Body of pancreas (tissue), 4 donors: ENCODE results near the gene KCND2. TPM values are rescaled to one million over a fixed set of nuclear protein-coding genes. Genes with fewer than 3 reads are reported as not detected.

Experiments used
- ATAC-seq: fragments of 150-250 bp; one replicate; pipeline ENCODE4 v1.9.1; 2016
- DNase-seq, 4 donors: peaks; one replicate each; pipeline ENCODE4 v3.0.0-alpha.2; 2019
- H3K27ac ChIP-seq, 4 donors: fragments of 200-600 bp; sonication (generic); 1 replicate in 3 of 4; 2 replicates in 1 of 4; pipeline versions ENCODE4 v1.5.1 to v1.6.1; 2016 to 2019; ENCODE audit warnings: mild to moderate bottlenecking in 1 of 4, mixed read lengths in 1 of 4, moderate library complexity in 1 of 4
- H3K27me3 ChIP-seq, 2 donors: fragments of 200-600 bp; sonication (generic); one replicate each; pipeline ENCODE4 v1.6.0; 2016; ENCODE audit warnings: mild to moderate bottlenecking in 1 of 2
- H3K36me3 ChIP-seq, 2 donors: fragments of 200-600 bp; sonication (generic); replicated peaks in 1 of 2; 2 replicates each; pipeline ENCODE4 v1.5.1; 2016; ENCODE audit warnings: low read depth in 2 of 2; ENCODE audit not compliant: insufficient read depth in 1 of 2
- H3K4me1 ChIP-seq: fragments of 200-600 bp; sonication (generic); one replicate; pipeline ENCODE4 v1.6.0; 2016
- H3K4me3 ChIP-seq, 2 donors: fragments of 200-600 bp; sonication (generic); 1 replicate in 1 of 2; 2 replicates in 1 of 2; pipeline ENCODE4 v1.5.1; 2016 to 2019
- H3K9me3 ChIP-seq, 3 donors: fragments of 200-600 bp; sonication (generic); 1 replicate in 2 of 3; 2 replicates in 1 of 3; pipeline ENCODE4 v1.5.1; 2016
- CTCF ChIP-seq, 7 experiments: fragments of 450-650 bp in 4 of 7; fragments of 200-600 bp in 3 of 7; sonication (generic) in 3 of 7; IDR thresholded peaks; one replicate each; pipeline ENCODE4 v1.5.1; 2016 to 2019; ENCODE audit warnings: antibody characterized with exemption in 7 of 7
- POLR2A ChIP-seq, 3 donors: fragments of 450-650 bp; IDR thresholded peaks; one replicate each; pipeline ENCODE4 v1.6.1; 2016; ENCODE audit warnings: antibody characterized with exemption in 3 of 3, mild to moderate bottlenecking in 2 of 3
- WGBS, 2 donors: methylation state at CpG; one replicate each; pipeline ENCODE4 v1.1.5; 2017; 5-methylcytosine and 5-hydroxymethylcytosine counted together
- intact Hi-C: fragments of 100-400 bp; cut with DNase I; formaldehyde crosslinking; loops from one replicate; pipeline ENCODE4 v1.15.1; 2023
- total RNA-seq, 2 donors: library from RNA; depleted of rRNA; stranded (reverse); fragments of >200 nt; gene quantifications; one replicate each; pipeline ENCODE4 v1.1.0, GENCODE V29; 2016

KCND2 gene
- total RNA-seq, 2 donors from 2014 or later = 0.52 to 0.66 TPM

- H3K9me3 ChIP-seq = no peaks in the 10 kb centered on the region
- TF ChIP-seq POLR2A (IDR thresholded peaks at IDR 0.05) (no peak), CTCF (IDR thresholded peaks at IDR 0.05) (no peak)
- ATAC-seq = no peak
- H3K27ac ChIP-seq = no peak overlapping the region
- DNase-seq = no peak
- H3K36me3 ChIP-seq = no peaks in the 10 kb centered on the region
- intact Hi-C loops = no loop called here
- no peak overlapping the region for H3K4me3 ChIP-seq
- H3K27me3 ChIP-seq = no peaks in the 10 kb centered on the region
- H3K4me1 ChIP-seq = no peaks in the 10 kb centered on the region
- 68 to 80% methylated on average over 2 of the region's 2 CpGs for WGBS, 2 donors
Observed at GRCh38 chr7:120658516-120658915, 385.5 kb downstream of the KCND2 start.

- H3K4me1 ChIP-seq = no peaks in the 10 kb centered on the region
- TF ChIP-seq POLR2A (IDR thresholded peaks at IDR 0.05) = no peak
- TF ChIP-seq CTCF (IDR thresholded peaks at IDR 0.05) = no peak
- ATAC-seq (no peak), DNase-seq (no peak)
- H3K4me3 ChIP-seq = no peak overlapping the region
- H3K9me3 ChIP-seq = no peaks in the 10 kb centered on the region
- no peak overlapping the region for H3K27ac ChIP-seq
- H3K27me3 ChIP-seq = no peaks in the 10 kb centered on the region
- no peaks in the 10 kb centered on the region for H3K36me3 ChIP-seq
- intact Hi-C loops = no loop called here
Observed at GRCh38 chr7:120662291-120662690, 389.3 kb downstream of the KCND2 start.

GRCh38 chr7:120665068-120665467, 392.1 kb downstream of the KCND2 start:
- WGBS, 2 donors = 61% methylated on average over 1 of the region's 1 CpG

GRCh38 chr7:120675076-120675475, 402.1 kb downstream of the KCND2 start:
- H3K4me1 ChIP-seq = no peaks in the 10 kb centered on the region
- intact Hi-C loops = no loop called here
- H3K9me3 ChIP-seq = no peaks in the 10 kb centered on the region
- no peak for DNase-seq
- TF ChIP-seq POLR2A (IDR thresholded peaks at IDR 0.05) = no peak
- no peak for TF ChIP-seq CTCF (IDR thresholded peaks at IDR 0.05)
- H3K27ac ChIP-seq = no peak overlapping the region
- H3K27me3 ChIP-seq = no peaks in the 10 kb centered on the region
- H3K4me3 ChIP-seq = no peak overlapping the region
- no peak for ATAC-seq
- H3K36me3 ChIP-seq = no peaks in the 10 kb centered on the region
- WGBS, 2 donors = 70 to 80% methylated on average over 5 of the region's 5 CpGs

More at GRCh38 chr7:120665068-120665467, 392.1 kb downstream of the KCND2 start:
- TF ChIP-seq POLR2A (IDR thresholded peaks at IDR 0.05) (no peak), CTCF (IDR thresholded peaks at IDR 0.05) (no peak)
- H3K4me1 ChIP-seq = no peaks in the 10 kb centered on the region
- H3K27me3 ChIP-seq = no peaks in the 10 kb centered on the region
- no peak overlapping the region for H3K4me3 ChIP-seq
- intact Hi-C loops = no loop called here
- no peaks in the 10 kb centered on the region for H3K9me3 ChIP-seq
- ATAC-seq (no peak), DNase-seq (no peak)
- no peaks in the 10 kb centered on the region for H3K36me3 ChIP-seq
- no peak overlapping the region for H3K27ac ChIP-seq

GRCh38 chr7:120677535-120677934, 404.6 kb downstream of the KCND2 start:
- Histone ChIP-seq H3K9me3 (no peaks in the 10 kb centered on the region), H3K36me3 (no peaks in the 10 kb centered on the region), H3K27me3 (no peaks in the 10 kb centered on the region), H3K27ac (no peak overlapping the region), H3K4me3 (no peak overlapping the region), H3K4me1 (no peaks in the 10 kb centered on the region)
- TF ChIP-seq POLR2A (IDR thresholded peaks at IDR 0.05) = no peak
- no peak for TF ChIP-seq CTCF (IDR thresholded peaks at IDR 0.05)
- 86 to 98% methylated on average over 1 of the region's 1 CpG for WGBS, 2 donors
- intact Hi-C loops = no loop called here
- no peak for DNase-seq
- ATAC-seq = no peak
